HG03097 (cell line): ENCODE data around the gene DNM2.
"Not testable (repeated sequence)": the region's sequence is repeated elsewhere in the genome, so short reads cannot be mapped to it uniquely, and the experiment has no call there.

Experiments used
- ATAC-seq: cut with Tn5 transposase; IDR thresholded peaks from one replicate; pipeline ENCODE4 v1.9.1; 2021; ENCODE audit not compliant: unreplicated experiment, low FRiP score

Gene DNM2

DNA sequence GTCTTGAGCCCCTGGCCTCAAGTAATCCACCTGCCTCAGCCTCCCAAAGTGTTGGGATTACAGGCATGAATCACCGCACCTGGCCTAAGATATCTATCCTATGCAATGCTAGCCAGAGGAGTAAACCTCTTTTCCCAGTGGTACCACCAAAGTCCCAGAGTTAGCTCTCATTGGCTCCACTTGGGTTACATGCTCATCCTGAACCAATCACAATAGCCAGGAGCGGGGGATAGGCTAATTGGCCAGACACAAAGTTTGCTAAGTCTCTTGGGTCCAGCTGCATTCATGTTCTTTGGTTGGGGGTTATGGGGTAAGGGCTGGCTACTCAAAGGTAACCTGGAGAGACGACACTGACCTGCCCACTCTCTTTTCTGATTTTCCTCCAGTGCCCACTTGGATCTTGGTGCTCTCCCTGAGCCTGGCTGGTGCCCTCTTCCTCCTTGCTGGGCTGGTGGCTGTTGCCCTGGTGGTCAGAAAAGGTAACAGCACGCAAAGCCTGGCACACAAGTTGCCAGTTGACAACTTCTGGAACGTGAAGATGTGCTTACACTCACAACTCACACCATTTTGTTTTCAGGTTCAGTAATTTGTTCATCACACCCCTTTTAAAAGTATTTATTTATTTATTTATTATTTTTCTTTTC is 138.1 kb downstream of the DNM2 start:
- no peak for ATAC-seq

GRCh38 chr19:10856899-10857298 is 139.0 kb downstream of the DNM2 start:
- not testable (repeated sequence) for ATAC-seq

- ATAC-seq: no peak
These were observed 140.4 kb downstream of the DNM2 start for GRCh38 chr19:10858204-10858828.

DNA sequence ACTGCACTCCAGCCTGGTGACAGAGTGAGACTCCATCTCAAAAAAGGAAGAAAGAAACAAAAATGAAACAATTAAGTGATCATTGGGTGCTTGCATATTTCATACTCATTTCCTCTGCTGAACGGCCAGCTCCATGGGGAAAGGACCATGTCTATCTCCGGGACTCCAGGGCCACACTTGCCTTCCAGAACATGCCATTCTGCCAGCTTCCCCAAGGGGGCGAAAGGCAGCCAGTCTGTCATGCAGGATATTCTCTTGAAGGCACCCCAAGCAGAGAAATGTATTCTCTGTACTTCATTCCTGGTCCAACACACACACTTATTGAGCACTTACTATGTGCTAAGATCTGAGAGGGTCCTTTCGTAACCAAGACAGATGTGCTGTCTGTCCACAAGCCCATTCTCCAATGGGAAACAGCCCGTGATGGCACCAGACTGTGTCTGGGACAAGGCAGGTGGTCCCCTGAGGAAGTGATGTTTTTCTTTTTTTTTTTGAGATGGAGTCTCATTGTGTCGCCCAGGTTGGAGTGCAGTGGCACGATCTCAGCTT is 143.3 kb downstream of the DNM2 start:
- no peak for ATAC-seq

DNA sequence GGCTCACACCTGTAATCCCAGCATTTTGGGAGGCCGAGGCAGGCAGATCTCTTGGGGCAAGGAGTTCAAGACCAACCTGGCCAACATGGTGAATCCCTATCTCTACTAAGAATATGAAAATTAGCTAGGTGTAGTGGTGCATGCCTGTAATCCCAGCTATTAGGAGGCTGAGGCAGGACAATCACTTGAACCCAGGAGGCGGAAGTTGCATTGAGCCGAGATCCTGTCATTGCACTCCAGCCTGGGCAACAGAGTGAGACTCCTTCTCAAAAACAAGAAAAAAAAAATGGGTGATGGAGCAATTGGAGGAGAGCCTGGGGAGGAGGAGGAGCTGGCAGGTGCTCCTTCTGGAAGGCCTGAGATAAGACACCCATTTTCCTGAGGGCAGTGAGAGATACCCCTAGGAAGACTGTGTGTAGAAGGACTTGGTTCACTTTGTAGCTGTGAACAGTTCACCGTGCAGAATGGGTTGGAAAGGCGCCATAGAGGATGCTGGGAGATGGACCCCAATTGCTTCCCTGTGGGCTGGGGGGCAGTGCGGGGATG is 144.8 kb downstream of the DNM2 start:
- no peak for ATAC-seq

- no peak for ATAC-seq
These were observed 145.3 kb downstream of the DNM2 start for GRCh38 chr19:10863107-10863717.

GRCh38 chr19:10864538-10864899 is 146.6 kb downstream of the DNM2 start:
- no peak for ATAC-seq

GRCh38 chr19:10866495-10866894 is 148.6 kb downstream of the DNM2 start:
- no peak for ATAC-seq

DNA sequence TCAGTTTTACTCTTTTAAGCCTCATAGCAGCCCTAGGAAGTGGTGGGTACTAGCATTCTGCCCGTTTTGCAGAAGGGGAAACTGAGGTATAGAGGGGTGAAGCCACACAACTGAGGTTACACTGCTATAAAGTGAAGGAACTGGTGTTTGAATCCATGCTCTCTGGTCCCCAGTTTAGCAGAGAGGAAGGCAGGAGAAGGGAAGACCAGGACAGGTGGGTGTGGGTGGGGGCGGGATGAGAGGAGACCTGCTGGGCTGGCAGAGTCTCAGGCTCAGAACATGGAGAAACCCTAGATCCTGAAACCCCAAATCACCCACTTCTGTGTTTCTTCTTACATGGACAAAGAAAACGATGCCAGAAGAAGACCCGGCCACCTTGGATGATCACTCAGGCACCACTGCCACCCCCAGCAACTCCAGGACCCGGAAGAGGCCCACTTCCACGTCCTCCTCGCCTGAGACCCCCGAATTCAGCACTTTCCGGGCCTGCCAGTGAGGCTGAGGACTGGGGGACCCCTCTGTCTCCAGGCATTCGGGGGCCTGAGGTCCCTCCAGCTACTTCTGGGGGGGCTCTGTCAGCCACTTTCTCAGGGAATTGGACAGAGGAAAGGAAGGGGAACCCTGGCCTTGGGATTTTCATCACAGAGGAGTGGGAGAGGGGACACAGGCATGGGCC is 151.1 kb downstream of the DNM2 start:
- ATAC-seq: no peak

- ATAC-seq: not testable (repeated sequence)
These were observed 152.0 kb downstream of the DNM2 start for GRCh38 chr19:10869872-10870311.

DNA sequence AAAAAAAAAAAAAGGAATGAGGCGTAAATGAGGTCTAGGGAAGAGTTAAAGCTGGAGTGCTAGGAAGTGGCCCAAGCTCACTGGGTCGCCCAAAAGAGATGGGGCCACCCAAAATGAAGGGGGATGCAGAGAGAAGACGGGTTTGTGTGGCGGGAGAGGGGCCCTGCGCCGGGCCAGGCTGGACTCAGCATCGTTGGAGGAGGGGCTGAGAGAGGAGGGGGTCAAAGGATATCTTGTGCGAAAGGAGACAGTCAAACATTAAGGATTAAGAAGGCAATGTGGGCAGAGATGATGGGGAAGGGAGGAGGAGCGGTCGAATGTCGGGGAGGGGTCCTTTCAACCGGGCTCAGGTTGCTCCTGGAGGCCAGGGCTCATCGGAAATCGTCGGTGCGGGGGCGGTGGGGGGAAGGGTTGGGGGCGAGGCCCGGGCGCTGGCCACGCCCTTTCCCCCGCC is 152.6 kb downstream of the DNM2 start:
- peak; percentile 4 for ATAC-seq

DNA sequence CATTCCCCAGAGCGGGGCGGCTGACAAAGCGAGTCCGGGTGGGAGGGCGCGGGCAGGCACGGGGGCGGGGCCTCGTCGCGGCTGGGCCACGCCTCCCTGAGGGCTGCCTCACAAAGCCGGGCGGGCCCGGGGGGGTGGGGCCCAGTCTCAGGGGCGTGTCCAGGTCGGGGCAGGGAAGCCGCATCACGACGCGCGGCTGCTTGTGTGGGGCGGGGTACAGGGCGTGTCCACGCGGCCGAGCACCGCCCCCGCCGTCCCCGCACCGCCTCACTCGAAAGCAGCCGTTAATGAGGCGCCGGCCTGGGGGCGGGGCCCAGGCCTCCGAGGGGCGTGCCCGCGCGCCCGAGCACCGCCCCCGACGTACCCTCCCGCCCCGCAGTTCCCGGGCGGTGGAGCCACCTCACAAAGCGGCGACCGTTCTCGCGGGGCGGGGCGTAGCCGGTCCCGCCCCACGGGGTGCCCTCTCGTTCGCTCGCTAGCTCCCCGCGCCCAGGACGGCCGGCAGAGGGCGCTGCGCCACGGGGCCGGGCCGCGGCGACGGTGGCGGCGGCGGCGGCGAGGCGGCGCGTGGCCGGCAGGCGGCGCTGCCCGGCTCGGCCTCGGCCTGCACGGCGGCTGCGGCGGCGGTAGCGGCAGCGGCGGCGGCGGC is 153.2 kb downstream of the DNM2 start, which contains the start of gene CARM1:
TSS of gene CARM1 (plus strand) at position 599 of the 649 bp plus-strand sequence. CDS start 150 bp downstream, outside the sequence.
- peak; percentile 81 for ATAC-seq

- ATAC-seq: peak; percentile 10
These were observed 154.0 kb downstream of the DNM2 start for GRCh38 chr19:10871711-10872545.

DNA sequence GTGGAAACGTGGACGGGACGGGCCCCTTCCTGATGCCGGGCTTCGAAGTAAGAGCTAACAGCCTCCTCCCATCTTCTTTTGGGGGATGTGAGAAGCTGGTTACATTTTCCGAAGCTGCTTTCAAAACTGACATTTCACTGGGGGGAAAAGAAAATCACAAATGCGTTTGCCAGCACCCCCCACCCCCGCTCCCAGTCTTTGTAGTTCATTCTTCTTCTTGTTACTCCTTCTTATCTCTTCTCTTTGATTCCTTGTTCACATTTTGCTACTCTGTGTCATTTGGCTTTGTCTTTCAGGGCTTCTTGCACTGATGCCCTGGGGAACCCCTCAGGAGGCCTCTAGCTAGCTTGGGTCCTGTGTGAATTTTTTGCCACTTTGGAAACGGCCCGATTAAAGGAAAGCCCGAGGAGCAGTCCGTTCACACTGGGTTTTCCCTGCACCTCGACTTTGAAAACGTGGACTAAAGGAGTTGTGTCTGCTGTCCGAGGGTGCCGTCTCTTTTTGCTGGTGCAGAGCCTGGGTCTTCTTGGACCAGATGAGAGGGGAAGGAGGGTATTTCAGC is 154.7 kb downstream of the DNM2 start:
- ATAC-seq: no peak

DNA sequence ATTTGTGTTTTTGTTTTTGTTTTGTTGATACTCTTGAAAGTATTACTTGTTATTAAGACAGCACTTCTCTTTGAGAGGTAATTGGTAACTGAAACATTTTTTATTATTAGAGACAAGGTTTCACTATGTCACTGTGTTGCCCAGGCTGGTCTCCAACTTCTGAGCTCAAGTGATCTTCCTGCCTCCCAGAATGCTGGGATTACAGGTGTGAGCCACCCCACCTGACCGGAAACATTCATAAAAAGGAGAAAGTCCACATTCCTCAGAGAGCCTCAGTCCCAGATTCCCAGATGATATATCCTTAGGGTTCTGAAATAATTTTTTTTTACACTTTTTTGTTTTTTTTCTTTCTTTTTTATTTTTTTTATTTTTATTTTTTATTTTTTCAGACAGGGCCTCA is 156.1 kb downstream of the DNM2 start:
- no peak for ATAC-seq

- peak; percentile 57 for ATAC-seq
These were observed 158.8 kb downstream of the DNM2 start for GRCh38 chr19:10876459-10877240.

DNA sequence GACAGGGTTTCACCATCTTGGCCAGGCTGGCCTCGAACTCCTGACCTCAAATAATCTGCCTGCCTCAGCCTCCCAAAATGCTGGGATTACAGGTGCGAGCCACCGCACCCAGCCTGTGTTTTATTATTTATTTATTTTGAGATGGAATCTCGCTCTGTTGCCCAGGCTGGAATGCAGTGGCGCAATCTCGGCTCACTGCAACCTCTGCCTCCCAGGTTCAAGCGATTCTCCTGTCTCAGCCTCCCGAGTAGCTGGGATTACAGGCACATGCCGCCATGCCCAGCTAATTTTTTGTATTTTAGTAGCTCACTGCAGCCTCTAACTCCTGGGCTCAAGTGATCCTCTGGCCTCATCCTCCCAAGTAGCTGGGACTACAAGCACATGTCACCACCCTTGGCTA is 159.7 kb downstream of the DNM2 start:
- ATAC-seq: not testable (repeated sequence)

DNA sequence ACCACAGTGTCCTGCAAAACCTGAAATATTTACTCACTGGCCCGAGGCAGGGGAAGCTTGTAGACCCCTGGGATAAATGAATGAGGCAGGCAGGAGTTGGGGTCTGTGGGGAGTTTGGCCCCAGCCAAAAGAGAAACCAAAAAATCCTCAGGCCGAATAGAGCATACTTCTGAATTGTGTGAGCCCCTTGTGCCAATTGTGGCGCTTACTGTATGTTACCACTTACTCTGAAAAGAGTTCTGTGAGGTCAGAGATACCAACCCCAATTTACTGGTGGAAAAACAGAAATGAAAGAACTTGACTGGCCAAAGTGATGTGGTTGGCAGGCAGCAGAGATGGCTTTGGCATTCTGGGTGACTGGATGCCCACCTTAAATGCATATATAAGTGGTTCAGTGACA is 160.4 kb downstream of the DNM2 start:
- ATAC-seq: no peak
